Activated naive CD8-positive, alpha-beta T cell treated with anti-CD3 and anti-CD28 coated beads, Interleukin-2, amount 50 U/mL, for 24 hours (primary cell): ENCODE data around the gene FEM1C.
A peak's percentile ranks its signal among the peaks of the same experiment; 100 is the strongest.

ENCODE experiments used
- ATAC-seq: fragments of 150-1000 bp; cut with Tn5 transposase; one replicate; pipeline ENCODE4 v1.10.0; 2021
- DNase-seq: peaks from one replicate; pipeline ENCODE4 v3.0.0; 2021
- H3K27ac Mint-ChIP-seq: one replicate; pipeline ENCODE4 v1.8.0; 2021; ENCODE audit warnings: mild to moderate bottlenecking, mixed read lengths
- H3K27me3 Mint-ChIP-seq: one replicate; pipeline ENCODE4 v1.8.0; 2021; ENCODE audit warnings: mixed read lengths
- H3K36me3 Mint-ChIP-seq: one replicate; pipeline ENCODE4 v1.8.0; 2021; ENCODE audit warnings: low read depth, mixed read lengths
- H3K4me1 Mint-ChIP-seq: one replicate; pipeline ENCODE4 v1.8.0; 2021; ENCODE audit warnings: mixed read lengths
- H3K4me3 Mint-ChIP-seq: one replicate; pipeline ENCODE4 v1.8.0; 2021; ENCODE audit warnings: mild to moderate bottlenecking, moderate library complexity, mixed read lengths
- H3K9me3 Mint-ChIP-seq: one replicate; pipeline ENCODE4 v1.8.0; 2021; ENCODE audit warnings: mixed read lengths

Gene FEM1C

GRCh38 chr5:115573133-115573532, 28.6 kb upstream of the FEM1C start:
- H3K9me3 Mint-ChIP-seq = peaks cover 5% of the 10 kb centered on the region
- peaks cover 2% of the 10 kb centered on the region for H3K36me3 Mint-ChIP-seq
- ATAC-seq (no peak), DNase-seq (no peak)
- H3K4me3 Mint-ChIP-seq = no peak overlapping the region
- H3K27ac Mint-ChIP-seq = no peak overlapping the region
- H3K27me3 Mint-ChIP-seq = peaks cover 4% of the 10 kb centered on the region
- peaks cover 4% of the 10 kb centered on the region for H3K4me1 Mint-ChIP-seq

- H3K4me1 Mint-ChIP-seq = peaks cover 2% of the 10 kb centered on the region
- no peaks in the 10 kb centered on the region for H3K9me3 Mint-ChIP-seq
- no peak for ATAC-seq
- H3K4me3 Mint-ChIP-seq = no peak overlapping the region
- DNase-seq = no peak
- no peak overlapping the region for H3K27ac Mint-ChIP-seq
- H3K27me3 Mint-ChIP-seq = peaks cover 4% of the 10 kb centered on the region
- H3K36me3 Mint-ChIP-seq = no peaks in the 10 kb centered on the region
These were observed 26.9 kb upstream of the FEM1C start for GRCh38 chr5:115571441-115571878.

- Mint-ChIP-seq H3K27me3 (peaks cover 5% of the 10 kb centered on the region), H3K9me3 (no peaks in the 10 kb centered on the region), H3K4me3 (no peak overlapping the region), H3K4me1 (no peaks in the 10 kb centered on the region), H3K36me3 (no peaks in the 10 kb centered on the region), H3K27ac (no peak overlapping the region)
- DNase-seq = no peak
- ATAC-seq = no peak
These were observed 24.1 kb upstream of the FEM1C start for GRCh38 chr5:115568668-115569067.

- Mint-ChIP-seq H3K4me1 (no peaks in the 10 kb centered on the region), H3K27ac (no peak overlapping the region), H3K36me3 (no peaks in the 10 kb centered on the region), H3K27me3 (peaks cover 10% of the 10 kb centered on the region), H3K9me3 (no peaks in the 10 kb centered on the region), H3K4me3 (no peak overlapping the region)
- DNase-seq (no peak), ATAC-seq (no peak)
These were observed 20.7 kb upstream of the FEM1C start for GRCh38 chr5:115565233-115565632.

- H3K36me3 Mint-ChIP-seq = no peaks in the 10 kb centered on the region
- H3K4me3 Mint-ChIP-seq = no peak overlapping the region
- no peaks in the 10 kb centered on the region for H3K9me3 Mint-ChIP-seq
- ATAC-seq = no peak
- H3K27me3 Mint-ChIP-seq = peaks cover 10% of the 10 kb centered on the region
- H3K27ac Mint-ChIP-seq = no peak overlapping the region
- peaks cover 3% of the 10 kb centered on the region for H3K4me1 Mint-ChIP-seq
- no peak for DNase-seq
These were observed 16.6 kb upstream of the FEM1C start for GRCh38 chr5:115561176-115561575.

- Mint-ChIP-seq H3K27ac (no peak overlapping the region), H3K27me3 (peaks cover 10% of the 10 kb centered on the region), H3K9me3 (no peaks in the 10 kb centered on the region), H3K36me3 (no peaks in the 10 kb centered on the region), H3K4me3 (no peak overlapping the region), H3K4me1 (peaks cover 3% of the 10 kb centered on the region)
- ATAC-seq (no peak), DNase-seq (no peak)
These were observed 14.9 kb upstream of the FEM1C start for GRCh38 chr5:115559524-115559923.

GRCh38 chr5:115558388-115558956, 13.9 kb upstream of the FEM1C start:
- Mint-ChIP-seq H3K4me1 (peaks cover 3% of the 10 kb centered on the region), H3K9me3 (no peaks in the 10 kb centered on the region), H3K4me3 (no peak overlapping the region), H3K27ac (no peak overlapping the region), H3K27me3 (peaks cover 11% of the 10 kb centered on the region), H3K36me3 (no peaks in the 10 kb centered on the region)
- no peak for ATAC-seq
- DNase-seq = no peak

- H3K4me3 Mint-ChIP-seq = no peak overlapping the region
- H3K9me3 Mint-ChIP-seq = no peaks in the 10 kb centered on the region
- H3K27me3 Mint-ChIP-seq = peaks cover 5% of the 10 kb centered on the region
- ATAC-seq = no peak
- H3K4me1 Mint-ChIP-seq = peaks cover 3% of the 10 kb centered on the region
- H3K36me3 Mint-ChIP-seq = no peaks in the 10 kb centered on the region
- H3K27ac Mint-ChIP-seq = no peak overlapping the region
- DNase-seq = no peak
These were observed 13.3 kb upstream of the FEM1C start for GRCh38 chr5:115557667-115558387.

GRCh38 chr5:115556276-115556675, 11.7 kb upstream of the FEM1C start:
- Mint-ChIP-seq H3K27me3 (peaks cover 5% of the 10 kb centered on the region), H3K27ac (no peak overlapping the region), H3K9me3 (no peaks in the 10 kb centered on the region), H3K36me3 (no peaks in the 10 kb centered on the region), H3K4me3 (no peak overlapping the region), H3K4me1 (peaks cover 3% of the 10 kb centered on the region)
- ATAC-seq (no peak), DNase-seq (no peak)

- DNase-seq (no peak), ATAC-seq (no peak)
- H3K9me3 Mint-ChIP-seq = no peaks in the 10 kb centered on the region
- H3K4me3 Mint-ChIP-seq = no peak overlapping the region
- peaks cover 3% of the 10 kb centered on the region for H3K4me1 Mint-ChIP-seq
- H3K27ac Mint-ChIP-seq = no peak overlapping the region
- H3K36me3 Mint-ChIP-seq = no peaks in the 10 kb centered on the region
- peaks cover 2% of the 10 kb centered on the region for H3K27me3 Mint-ChIP-seq
These were observed 10.6 kb upstream of the FEM1C start for GRCh38 chr5:115555084-115555633.

- H3K27me3 Mint-ChIP-seq = peaks cover 2% of the 10 kb centered on the region
- H3K9me3 Mint-ChIP-seq = no peaks in the 10 kb centered on the region
- H3K4me1 Mint-ChIP-seq = peaks cover 3% of the 10 kb centered on the region
- H3K27ac Mint-ChIP-seq = no peak overlapping the region
- ATAC-seq (no peak), DNase-seq (no peak)
- H3K36me3 Mint-ChIP-seq = no peaks in the 10 kb centered on the region
- H3K4me3 Mint-ChIP-seq = no peak overlapping the region
These were observed 8.5 kb upstream of the FEM1C start for GRCh38 chr5:115553082-115553481.

GRCh38 chr5:115551415-115551814, 6.8 kb upstream of the FEM1C start:
- no peak overlapping the region for H3K27ac Mint-ChIP-seq
- ATAC-seq = no peak
- no peaks in the 10 kb centered on the region for H3K4me1 Mint-ChIP-seq
- peaks cover under 1% of the 10 kb centered on the region for H3K9me3 Mint-ChIP-seq
- no peak for DNase-seq
- H3K4me3 Mint-ChIP-seq = no peak overlapping the region
- peaks cover 2% of the 10 kb centered on the region for H3K27me3 Mint-ChIP-seq
- H3K36me3 Mint-ChIP-seq = no peaks in the 10 kb centered on the region

- H3K27ac Mint-ChIP-seq = no peak overlapping the region
- peaks cover 13% of the 10 kb centered on the region for H3K9me3 Mint-ChIP-seq
- H3K36me3 Mint-ChIP-seq = peaks cover 12% of the 10 kb centered on the region
- peak; percentile 26 for DNase-seq
- no peak overlapping the region for H3K4me3 Mint-ChIP-seq
- peaks cover 7% of the 10 kb centered on the region for H3K4me1 Mint-ChIP-seq
- H3K27me3 Mint-ChIP-seq = peaks cover 2% of the 10 kb centered on the region
- no peak for ATAC-seq
These were observed 4.6 kb upstream of the FEM1C start for GRCh38 chr5:115549154-115549553.

- Mint-ChIP-seq H3K9me3 (peaks cover 13% of the 10 kb centered on the region), H3K36me3 (peaks cover 12% of the 10 kb centered on the region), H3K27me3 (peaks cover under 1% of the 10 kb centered on the region), H3K27ac (no peak overlapping the region), H3K4me3 (no peak overlapping the region), H3K4me1 (peaks cover 7% of the 10 kb centered on the region)
- no peak for ATAC-seq
- DNase-seq = no peak
These were observed 4.1 kb upstream of the FEM1C start for GRCh38 chr5:115548683-115549082.

- peaks cover 28% of the 10 kb centered on the region for H3K4me1 Mint-ChIP-seq
- no peak for ATAC-seq
- peaks cover 13% of the 10 kb centered on the region for H3K9me3 Mint-ChIP-seq
- no peak for DNase-seq
- H3K36me3 Mint-ChIP-seq = peaks cover 41% of the 10 kb centered on the region
- H3K27me3 Mint-ChIP-seq = no peaks in the 10 kb centered on the region
- peak overlapping the region; percentile 94 for H3K27ac Mint-ChIP-seq
- H3K4me3 Mint-ChIP-seq = peak overlapping the region; percentile 95
These were observed 842 bp upstream of the FEM1C start for GRCh38 chr5:115545351-115545882.
